T-helper 2 cell treated with Interferon-gamma antibody and Interleukin-4, amounts not matched to agents 5 μg/mL and 100 μg/mL, for 36 hours (primary cell): ENCODE measurements around the gene GRXCR2.

Experiments used
- DNase-seq: peaks from one replicate; pipeline ENCODE4 v3.0.0; 2021; ENCODE audit warnings: low spot score
- H3K27ac Mint-ChIP-seq: one replicate; pipeline ENCODE4 v1.8.0; 2021; ENCODE audit warnings: mild to moderate bottlenecking, mixed read lengths
- H3K27me3 Mint-ChIP-seq: one replicate; pipeline ENCODE4 v1.8.0; 2021; ENCODE audit warnings: low read depth, mixed read lengths
- H3K36me3 Mint-ChIP-seq: one replicate; pipeline ENCODE4 v1.8.0; 2021; ENCODE audit warnings: low read depth, mixed read lengths
- H3K4me1 Mint-ChIP-seq: one replicate; pipeline ENCODE4 v1.8.0; 2021; ENCODE audit warnings: low read depth, mixed read lengths
- H3K4me3 Mint-ChIP-seq: one replicate; pipeline ENCODE4 v1.8.0; 2022; ENCODE audit warnings: mild to moderate bottlenecking, moderate library complexity, mixed read lengths
- H3K9me3 Mint-ChIP-seq: one replicate; pipeline ENCODE4 v1.8.0; 2021; ENCODE audit warnings: mixed read lengths

The GRXCR2 gene

DNA sequence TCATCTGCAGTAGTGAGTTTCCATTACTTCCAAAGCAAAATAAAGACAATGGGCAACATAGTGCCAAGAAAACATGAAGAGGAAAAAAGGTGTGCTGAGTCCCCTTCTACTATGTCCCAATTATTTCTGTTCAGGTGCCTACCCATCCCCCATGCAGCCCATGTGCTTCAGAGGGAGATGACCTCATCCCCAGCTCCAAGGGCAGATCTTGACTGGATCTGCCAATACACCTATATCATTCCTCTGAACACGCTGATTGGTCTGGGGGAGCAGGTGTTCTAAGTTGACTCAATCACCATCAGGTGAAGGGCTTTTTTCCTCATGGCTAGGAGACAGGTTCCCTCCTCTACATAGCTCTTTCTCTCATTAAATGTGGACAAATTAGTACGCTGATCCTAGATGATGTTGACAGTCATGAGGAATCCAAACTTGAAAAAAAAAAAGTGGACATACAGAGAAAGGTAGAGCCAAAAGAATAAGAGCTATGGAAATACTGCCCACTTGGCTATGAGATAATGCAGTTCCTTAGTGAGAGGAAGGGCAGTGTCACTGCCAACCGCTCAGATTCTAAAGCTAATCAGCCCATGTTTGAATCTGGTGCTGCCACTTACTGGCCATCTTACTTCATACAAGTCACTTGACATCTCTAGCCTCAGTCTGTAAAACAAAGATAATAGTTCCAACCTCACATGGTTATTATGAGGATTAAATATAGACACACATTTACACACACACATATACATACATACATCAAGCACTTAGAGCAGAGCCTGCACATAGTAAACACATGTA, 60.8 kb downstream of the GRXCR2 start:
- Mint-ChIP-seq H3K36me3 (peaks cover 1% of the 10 kb centered on the region), H3K9me3 (no peaks in the 10 kb centered on the region), H3K4me3 (no peak overlapping the region), H3K4me1 (no peaks in the 10 kb centered on the region), H3K27me3 (peaks cover 3% of the 10 kb centered on the region), H3K27ac (no peak overlapping the region)
- DNase-seq: no peak
